HG03457 (cell line): ENCODE results near the gene TPCN2.

Experiments used
- ATAC-seq: cut with Tn5 transposase; IDR thresholded peaks from one replicate; pipeline ENCODE4 v1.9.1; 2021; ENCODE audit warnings: moderate number of reproducible peaks; ENCODE audit not compliant: unreplicated experiment

Gene TPCN2

DNA sequence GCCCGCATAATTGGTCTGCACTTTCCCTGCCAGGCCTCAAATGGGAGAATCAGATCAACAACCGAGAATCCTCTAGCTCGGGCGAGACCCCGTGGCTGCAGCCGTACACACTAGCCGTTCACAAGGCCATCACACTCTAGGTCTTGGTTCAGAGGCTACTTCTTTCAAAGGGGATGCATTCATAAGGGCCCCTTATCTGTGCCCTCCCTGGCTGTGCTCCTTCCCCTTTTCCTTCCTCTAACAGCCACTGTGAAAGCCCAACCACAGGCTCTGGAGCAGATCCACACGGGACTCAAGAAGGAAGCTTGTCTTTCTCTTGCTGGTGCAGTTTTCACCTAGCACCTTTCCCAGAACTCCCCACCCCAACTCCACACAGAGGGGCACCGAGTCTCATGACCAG lies 131.5 kb downstream of the TPCN2 start:
- ATAC-seq = no peak

DNA sequence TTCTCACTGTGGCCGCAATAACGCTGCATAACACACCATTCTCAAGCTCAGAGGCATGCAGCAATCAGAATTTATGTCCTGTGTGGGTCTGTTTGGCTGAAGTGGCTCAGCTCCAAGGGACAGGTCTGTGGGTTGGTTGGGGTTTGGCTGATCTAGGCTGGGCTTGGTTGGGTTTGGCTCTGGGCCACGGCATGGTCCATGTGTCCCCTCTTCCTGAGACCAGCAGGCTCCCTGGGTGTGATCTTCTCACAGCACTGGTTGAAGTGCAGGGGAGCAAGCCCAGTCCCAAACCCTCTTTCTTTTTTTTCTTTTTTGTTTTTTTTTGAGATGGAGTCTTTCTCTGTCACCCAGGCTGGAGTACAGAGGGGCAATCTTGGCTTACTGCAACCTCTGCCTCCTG lies 132.0 kb downstream of the TPCN2 start:
- no peak for ATAC-seq

DNA sequence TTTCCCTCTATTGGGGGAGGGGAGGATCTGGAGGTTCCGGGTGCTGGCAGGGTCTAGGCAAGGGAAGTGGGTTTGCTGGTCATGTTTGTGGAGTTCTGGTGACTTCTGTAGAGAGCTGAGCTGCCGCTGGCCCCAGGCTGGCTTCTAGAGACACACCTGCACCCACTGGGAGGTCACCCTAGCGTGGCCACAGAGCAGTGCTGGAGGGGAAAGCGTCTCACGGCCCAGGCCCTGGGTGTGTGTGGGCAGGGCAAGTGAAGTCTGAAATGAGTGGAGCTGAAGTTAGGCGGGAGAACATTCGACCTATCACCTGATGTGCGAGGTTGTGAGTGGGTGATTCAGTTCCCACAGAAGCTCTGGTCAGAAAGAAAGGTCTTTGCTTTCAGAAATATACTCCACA lies 134.9 kb downstream of the TPCN2 start:
- no peak for ATAC-seq
